SK-N-SH treated with all-trans-retinoic acid at 6 μM for 48 hours (cell line): Measurements from ENCODE around the gene PPP1R12B.
A peak's percentile ranks its signal among the peaks of the same experiment; 100 is the strongest.
"Not testable (repeated sequence)": the region's sequence is repeated elsewhere in the genome, so short reads cannot be mapped to it uniquely, and the experiment has no call there.

ENCODE experiments used
- ATAC-seq: fragments of 200-7000 bp; cut with Tn5 transposase; 3 replicates; pipeline ENCODE4 v1.9.1; 2020; ENCODE audit warnings: mild to moderate bottlenecking, moderate library complexity
- ARNTL ChIP-seq: fragments of 450-650 bp; formaldehyde crosslinking; IDR thresholded peaks from 2 replicates; pipeline ENCODE4 v1.5.0; 2020; ENCODE audit warnings: low read depth, mild to moderate bottlenecking, moderate library complexity, borderline replicate concordance
- BACH2 ChIP-seq: fragments of 250-450 bp; sonication (Bioruptor Pico); IDR thresholded peaks from 2 replicates; pipeline ENCODE4 v1.9.0; 2021; ENCODE audit warnings: mild to moderate bottlenecking, borderline replicate concordance
- CREB5 ChIP-seq: fragments of 250-450 bp; sonication (Bioruptor Pico); IDR thresholded peaks from 2 replicates; pipeline ENCODE4 v1.5.1; 2020; ENCODE audit warnings: low read depth, mild to moderate bottlenecking, moderate library complexity
- CSDC2 ChIP-seq: fragments of 250-450 bp; sonication (Bioruptor Pico); IDR thresholded peaks from 2 replicates; pipeline ENCODE4 v1.5.0; 2020; ENCODE audit warnings: mild to moderate bottlenecking, moderate library complexity
- CSRNP3 ChIP-seq: fragments of 250-450 bp; sonication (Bioruptor Pico); IDR thresholded peaks from 2 replicates; pipeline ENCODE4 v1.5.1; 2021; ENCODE audit warnings: mild to moderate bottlenecking, moderate library complexity
- ESRRG ChIP-seq: fragments of 250-450 bp; sonication (Bioruptor Pico); IDR thresholded peaks from 2 replicates; pipeline ENCODE4 v1.6.1; 2021; ENCODE audit warnings: mild to moderate bottlenecking
- GLIS3 ChIP-seq: fragments of 250-450 bp; sonication (Bioruptor Pico); IDR thresholded peaks from 2 replicates; pipeline ENCODE4 v1.5.0; 2020; ENCODE audit warnings: mild to moderate bottlenecking, moderate library complexity
- ISL1 ChIP-seq: fragments of 250-450 bp; sonication (Bioruptor Pico); IDR thresholded peaks from 2 replicates; pipeline ENCODE4 v2.1.2; 2022; ENCODE audit warnings: mild to moderate bottlenecking, moderate library complexity
- OSR1 ChIP-seq: fragments of 250-450 bp; sonication (Bioruptor Pico); IDR thresholded peaks from 2 replicates; pipeline ENCODE4 v1.8.0; 2022; ENCODE audit warnings: moderate library complexity, mild to moderate bottlenecking, inconsistent platforms
- PPARA ChIP-seq: fragments of 250-450 bp; sonication (Bioruptor Pico); IDR thresholded peaks from 2 replicates; pipeline ENCODE4 v1.5.0; 2020; ENCODE audit warnings: mild to moderate bottlenecking, borderline replicate concordance
- RARB ChIP-seq: fragments of 250-450 bp; sonication (Bioruptor Pico); IDR thresholded peaks from 2 replicates; pipeline ENCODE4 v1.8.0; 2021; ENCODE audit warnings: mild to moderate bottlenecking, moderate library complexity
- SNAI2 ChIP-seq: fragments of 250-450 bp; sonication (Bioruptor Pico); IDR thresholded peaks from 2 replicates; pipeline ENCODE4 v1.5.0; 2020; ENCODE audit warnings: mild to moderate bottlenecking, moderate library complexity
- TCF4 ChIP-seq: fragments of 250-450 bp; sonication (Bioruptor Pico); IDR thresholded peaks from 2 replicates; pipeline ENCODE4 v1.8.0; 2021; ENCODE audit warnings: mild to moderate bottlenecking, moderate library complexity, borderline replicate concordance
- TOX ChIP-seq: fragments of 250-450 bp; sonication (Bioruptor Pico); IDR thresholded peaks from 2 replicates; pipeline ENCODE4 v1.8.0; 2021; ENCODE audit warnings: mild to moderate bottlenecking, moderate library complexity, borderline replicate concordance
- ZC3H10 ChIP-seq: fragments of 250-450 bp; sonication (Bioruptor Pico); IDR thresholded peaks from 2 replicates; pipeline ENCODE4 v1.5.1; 2021; ENCODE audit warnings: mild to moderate bottlenecking, moderate library complexity
- ZFP3 ChIP-seq: fragments of 250-450 bp; sonication (Bioruptor Pico); IDR thresholded peaks from 2 replicates; pipeline ENCODE4 v1.5.0; 2020; ENCODE audit warnings: mild to moderate bottlenecking, moderate library complexity
- ZFP30 ChIP-seq: fragments of 450-650 bp; formaldehyde crosslinking; IDR thresholded peaks from 2 replicates; pipeline ENCODE4 v1.5.0; 2022; ENCODE audit warnings: mild to moderate bottlenecking, moderate library complexity
- ZNF565 ChIP-seq: fragments of 450-650 bp; formaldehyde crosslinking; conservative IDR thresholded peaks from 2 replicates; pipeline ENCODE4 v1.5.0; 2020; ENCODE audit warnings: low read depth, mild to moderate bottlenecking, moderate library complexity
- ZNF70 ChIP-seq: fragments of 450-650 bp; formaldehyde crosslinking; IDR thresholded peaks from 2 replicates; pipeline ENCODE4 v1.5.0; 2020; ENCODE audit warnings: mild to moderate bottlenecking, moderate library complexity
- ZNF8 ChIP-seq: fragments of 450-650 bp; formaldehyde crosslinking; IDR thresholded peaks from 2 replicates; pipeline ENCODE4 v1.5.0; 2020; ENCODE audit warnings: mild to moderate bottlenecking, moderate library complexity
- TF ChIP-seq, protein P1 (sequence below): fragments of 250-450 bp; sonication (Bioruptor Pico); IDR thresholded peaks from 2 replicates; pipeline ENCODE4 v1.8.0; 2020; ENCODE audit warnings: mild to moderate bottlenecking, moderate library complexity, borderline replicate concordance
- TF ChIP-seq, protein P2 (sequence below): fragments of 250-450 bp; sonication (Bioruptor Pico); IDR thresholded peaks from 2 replicates; pipeline ENCODE4 v1.5.0; 2020; ENCODE audit warnings: mild to moderate bottlenecking, moderate library complexity
- TF ChIP-seq, protein P3 (sequence below): fragments of 250-450 bp; sonication (Bioruptor Pico); IDR thresholded peaks from 2 replicates; pipeline ENCODE4 v1.8.0; 2021; ENCODE audit warnings: low read depth, mild to moderate bottlenecking, moderate library complexity, borderline replicate concordance

Gene PPP1R12B

DNA sequence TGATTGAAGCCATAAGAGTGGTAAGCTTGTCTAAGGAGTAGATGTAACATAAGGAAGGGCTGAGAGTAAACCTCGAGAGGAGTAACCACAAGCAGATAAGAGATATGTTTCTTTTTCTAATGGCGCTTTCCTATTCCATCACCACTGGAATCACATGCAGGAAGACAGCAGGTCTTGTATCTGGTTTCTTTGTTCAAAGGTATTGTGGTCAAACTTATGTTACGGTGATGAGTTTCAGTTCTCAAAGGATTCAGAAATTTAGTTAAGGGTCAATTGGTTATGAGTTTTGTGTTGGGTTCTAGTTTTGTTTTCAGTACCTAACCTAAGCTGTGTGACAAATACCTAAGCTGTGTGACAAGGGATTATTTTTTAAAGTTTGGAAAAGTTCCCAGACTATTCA lies 198.3 kb downstream of the PPP1R12B start:
- peak; percentile 9; the same call in 1 of the 3 replicates for ATAC-seq

GRCh38 chr1:202547215-202547614 lies 198.7 kb downstream of the PPP1R12B start:
- ATAC-seq: no peak
- no peak for TF ChIP-seq CSDC2 (CRISPR knock-in tag)
- TF ChIP-seq, protein P1, sequence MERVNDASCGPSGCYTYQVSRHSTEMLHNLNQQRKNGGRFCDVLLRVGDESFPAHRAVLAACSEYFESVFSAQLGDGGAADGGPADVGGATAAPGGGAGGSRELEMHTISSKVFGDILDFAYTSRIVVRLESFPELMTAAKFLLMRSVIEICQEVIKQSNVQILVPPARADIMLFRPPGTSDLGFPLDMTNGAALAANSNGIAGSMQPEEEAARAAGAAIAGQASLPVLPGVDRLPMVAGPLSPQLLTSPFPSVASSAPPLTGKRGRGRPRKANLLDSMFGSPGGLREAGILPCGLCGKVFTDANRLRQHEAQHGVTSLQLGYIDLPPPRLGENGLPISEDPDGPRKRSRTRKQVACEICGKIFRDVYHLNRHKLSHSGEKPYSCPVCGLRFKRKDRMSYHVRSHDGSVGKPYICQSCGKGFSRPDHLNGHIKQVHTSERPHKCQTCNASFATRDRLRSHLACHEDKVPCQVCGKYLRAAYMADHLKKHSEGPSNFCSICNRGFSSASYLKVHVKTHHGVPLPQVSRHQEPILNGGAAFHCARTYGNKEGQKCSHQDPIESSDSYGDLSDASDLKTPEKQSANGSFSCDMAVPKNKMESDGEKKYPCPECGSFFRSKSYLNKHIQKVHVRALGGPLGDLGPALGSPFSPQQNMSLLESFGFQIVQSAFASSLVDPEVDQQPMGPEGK (CRISPR knock-in tag): no peak
- TF ChIP-seq TOX: no peak
- TF ChIP-seq ARNTL: no peak
- TF ChIP-seq ZNF8 (CRISPR knock-in tag): no peak
- no peak for TF ChIP-seq ZC3H10 (CRISPR knock-in tag)
- TF ChIP-seq GLIS3 (CRISPR knock-in tag): no peak
- TF ChIP-seq OSR1 (CRISPR knock-in tag): no peak
- no peak for TF ChIP-seq CREB5 (CRISPR knock-in tag)
- no peak for TF ChIP-seq ZNF70
- TF ChIP-seq ZFP3: no peak
- TF ChIP-seq PPARA: no peak
- no peak for TF ChIP-seq CSRNP3 (CRISPR knock-in tag)
- no peak for TF ChIP-seq ZNF565 (CRISPR knock-in tag)
- TF ChIP-seq, protein P2, sequence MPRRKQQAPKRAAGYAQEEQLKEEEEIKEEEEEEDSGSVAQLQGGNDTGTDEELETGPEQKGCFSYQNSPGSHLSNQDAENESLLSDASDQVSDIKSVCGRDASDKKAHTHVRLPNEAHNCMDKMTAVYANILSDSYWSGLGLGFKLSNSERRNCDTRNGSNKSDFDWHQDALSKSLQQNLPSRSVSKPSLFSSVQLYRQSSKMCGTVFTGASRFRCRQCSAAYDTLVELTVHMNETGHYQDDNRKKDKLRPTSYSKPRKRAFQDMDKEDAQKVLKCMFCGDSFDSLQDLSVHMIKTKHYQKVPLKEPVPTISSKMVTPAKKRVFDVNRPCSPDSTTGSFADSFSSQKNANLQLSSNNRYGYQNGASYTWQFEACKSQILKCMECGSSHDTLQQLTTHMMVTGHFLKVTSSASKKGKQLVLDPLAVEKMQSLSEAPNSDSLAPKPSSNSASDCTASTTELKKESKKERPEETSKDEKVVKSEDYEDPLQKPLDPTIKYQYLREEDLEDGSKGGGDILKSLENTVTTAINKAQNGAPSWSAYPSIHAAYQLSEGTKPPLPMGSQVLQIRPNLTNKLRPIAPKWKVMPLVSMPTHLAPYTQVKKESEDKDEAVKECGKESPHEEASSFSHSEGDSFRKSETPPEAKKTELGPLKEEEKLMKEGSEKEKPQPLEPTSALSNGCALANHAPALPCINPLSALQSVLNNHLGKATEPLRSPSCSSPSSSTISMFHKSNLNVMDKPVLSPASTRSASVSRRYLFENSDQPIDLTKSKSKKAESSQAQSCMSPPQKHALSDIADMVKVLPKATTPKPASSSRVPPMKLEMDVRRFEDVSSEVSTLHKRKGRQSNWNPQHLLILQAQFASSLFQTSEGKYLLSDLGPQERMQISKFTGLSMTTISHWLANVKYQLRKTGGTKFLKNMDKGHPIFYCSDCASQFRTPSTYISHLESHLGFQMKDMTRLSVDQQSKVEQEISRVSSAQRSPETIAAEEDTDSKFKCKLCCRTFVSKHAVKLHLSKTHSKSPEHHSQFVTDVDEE (CRISPR knock-in tag): no peak
- TF ChIP-seq ISL1 (CRISPR knock-in tag): no peak
- TF ChIP-seq RARB (CRISPR knock-in tag): no peak
- TF ChIP-seq, protein P3, sequence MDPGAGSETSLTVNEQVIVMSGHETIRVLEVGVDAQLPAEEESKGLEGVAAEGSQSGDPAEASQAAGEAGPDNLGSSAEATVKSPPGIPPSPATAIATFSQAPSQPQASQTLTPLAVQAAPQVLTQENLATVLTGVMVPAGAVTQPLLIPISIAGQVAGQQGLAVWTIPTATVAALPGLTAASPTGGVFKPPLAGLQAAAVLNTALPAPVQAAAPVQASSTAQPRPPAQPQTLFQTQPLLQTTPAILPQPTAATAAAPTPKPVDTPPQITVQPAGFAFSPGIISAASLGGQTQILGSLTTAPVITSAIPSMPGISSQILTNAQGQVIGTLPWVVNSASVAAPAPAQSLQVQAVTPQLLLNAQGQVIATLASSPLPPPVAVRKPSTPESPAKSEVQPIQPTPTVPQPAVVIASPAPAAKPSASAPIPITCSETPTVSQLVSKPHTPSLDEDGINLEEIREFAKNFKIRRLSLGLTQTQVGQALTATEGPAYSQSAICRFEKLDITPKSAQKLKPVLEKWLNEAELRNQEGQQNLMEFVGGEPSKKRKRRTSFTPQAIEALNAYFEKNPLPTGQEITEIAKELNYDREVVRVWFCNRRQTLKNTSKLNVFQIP (CRISPR knock-in tag): no peak
- TF ChIP-seq SNAI2 (CRISPR knock-in tag): no peak
- TF ChIP-seq ZFP30 (CRISPR knock-in tag): no peak

DNA sequence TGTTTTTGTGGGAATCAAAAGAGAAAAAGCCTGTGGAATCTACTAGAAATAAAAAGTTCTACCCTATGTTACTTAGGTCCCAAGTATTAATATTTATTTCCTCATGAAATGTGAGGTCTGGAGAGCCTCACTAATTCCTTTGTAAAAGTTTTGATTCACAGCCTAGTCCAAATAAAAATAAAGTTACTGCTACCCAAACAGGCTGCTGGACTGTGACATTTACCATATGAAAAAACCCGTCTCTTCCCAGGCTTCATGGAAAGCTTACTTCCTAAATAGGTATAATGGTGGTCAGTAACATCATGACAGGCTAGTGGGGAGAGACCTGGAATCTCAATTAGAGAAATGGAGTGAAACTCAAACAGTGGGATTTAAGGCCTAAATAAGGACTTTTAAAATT lies 201.6 kb downstream of the PPP1R12B start:
- not testable (repeated sequence) for ATAC-seq

DNA sequence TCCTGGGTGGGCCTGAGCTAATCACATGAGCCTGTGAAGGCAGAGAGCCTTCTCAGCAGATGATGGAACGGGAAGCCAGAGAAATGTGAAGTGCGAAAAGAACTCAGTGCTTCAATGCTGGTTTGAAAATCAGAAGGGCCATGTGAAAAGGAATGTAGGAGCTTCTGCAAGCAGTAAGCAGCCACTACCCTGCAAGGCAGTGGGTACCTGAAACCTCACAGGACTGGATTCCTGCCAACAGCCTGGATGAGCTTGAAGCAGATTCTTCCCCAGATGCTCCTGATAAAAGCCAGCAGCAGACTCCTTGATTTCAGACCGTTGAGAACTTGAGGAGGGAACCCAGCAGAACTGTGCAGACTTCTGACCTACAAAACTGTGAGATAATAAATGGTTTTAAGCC lies 203.2 kb downstream of the PPP1R12B start:
- ATAC-seq: peak; percentile 68
- TF ChIP-seq, protein P2 (CRISPR knock-in tag): no peak
- TF ChIP-seq GLIS3 (CRISPR knock-in tag) (no peak), ZC3H10 (CRISPR knock-in tag) (no peak), ZFP30 (CRISPR knock-in tag) (no peak), ISL1 (CRISPR knock-in tag) (no peak), ESRRG (no peak), TCF4 (CRISPR knock-in tag) (no peak), CSDC2 (CRISPR knock-in tag) (no peak), CREB5 (CRISPR knock-in tag) (no peak), ZNF70 (no peak), SNAI2 (CRISPR knock-in tag) (no peak), PPARA (no peak), TOX (no peak), BACH2 (no peak), ZFP3 (no peak), ZNF8 (CRISPR knock-in tag) (no peak)
